GM13976 (cell line): ENCODE results near the gene PIK3R6.
A peak's percentile ranks its signal among the peaks of the same experiment; 100 is the strongest.

ENCODE experiments used
- DNase-seq: peaks from one replicate; pipeline ENCODE4 v3.0.0; 2012; ENCODE audit warnings: low spot score
- CTCF ChIP-seq: IDR thresholded peaks from 2 replicates; pipeline ENCODE4 v1.5.1; 2012; ENCODE audit warnings: borderline replicate concordance, mild to moderate bottlenecking; ENCODE audit not compliant: insufficient read depth; ENCODE audit errors: extremely low read depth, missing control alignments, control extremely low read depth
- in situ Hi-C: fragments of 300-500 bp; cut with MboI; formaldehyde crosslinking; loops from one replicate; pipeline ENCODE4 v1.12.0; 2022; ENCODE audit warnings: low sequenced_read_pairs, mixed read lengths, inconsistent platforms; ENCODE audit not compliant: unreplicated experiment

The PIK3R6 gene

GRCh38 chr17:8894673-8895578 is 27.5 kb upstream of the PIK3R6 start:
- TF ChIP-seq CTCF, result peak; percentile 69
- peak; percentile 83 for DNase-seq
- in situ Hi-C loops, result loop anchor here (10.0 kb wide), 1 partner anchor 140 kb away; the partner anchor contains the start of gene SPDYE4

GRCh38 chr17:8894202-8894671 is 26.8 kb upstream of the PIK3R6 start:
- no peak for DNase-seq
- no peak for TF ChIP-seq CTCF
- in situ Hi-C loops, result loop anchor here (10.0 kb wide), 1 partner anchor 139 kb away; the partner anchor contains the start of gene SPDYE4

GRCh38 chr17:8893621-8894201 is 26.2 kb upstream of the PIK3R6 start:
- in situ Hi-C loops, result loop anchor here (10.0 kb wide), 1 partner anchor 139 kb away; the partner anchor contains the start of gene SPDYE4
- no peak for TF ChIP-seq CTCF
- no peak for DNase-seq

- no peak for TF ChIP-seq CTCF
- no peak for DNase-seq
- in situ Hi-C loops, result loop anchor here (10.0 kb wide), 1 partner anchor 138 kb away; the partner anchor contains the start of gene SPDYE4
Observed at GRCh38 chr17:8893059-8893458, 25.6 kb upstream of the PIK3R6 start.

GRCh38 chr17:8892338-8892690 is 24.8 kb upstream of the PIK3R6 start:
- peak; percentile 77 for DNase-seq
- no peak for TF ChIP-seq CTCF

GRCh38 chr17:8890671-8891070 is 23.2 kb upstream of the PIK3R6 start:
- no peak for DNase-seq
- in situ Hi-C loops, result loop anchor here (10.0 kb wide), 1 partner anchor 136 kb away; the partner anchor contains the start of gene SPDYE4
- TF ChIP-seq CTCF, result no peak

More at GRCh38 chr17:8892338-8892690, 24.8 kb upstream of the PIK3R6 start:
- in situ Hi-C loops, result loop anchor here (10.0 kb wide), 1 partner anchor 138 kb away; the partner anchor contains the start of gene SPDYE4
